Measurements from ENCODE around the gene CHDH. TPM values are rescaled to one million over a fixed set of nuclear protein-coding genes. Genes with fewer than 3 reads are reported as not detected.

Gene CHDH
- total RNA-seq, 2 experiments from 2014 or later: 0.31 to 0.60 TPM

- Histone ChIP-seq H3K4me3 (ENCODE audit: low read length) (no peak overlapping the region), H3K27me3 (ENCODE audit: control insufficient read depth in 1 of 2, insufficient read depth in 2 of 2, low read length in 2 of 2) (no peaks in the 10 kb centered on the region), H3K36me3 (ENCODE audit: insufficient read depth, low read length) (no peaks in the 10 kb centered on the region), H3K4me1 (ENCODE audit: insufficient read depth, low read length) (no peaks in the 10 kb centered on the region), H3K9me3 (ENCODE audit: control insufficient read depth in 1 of 2, insufficient read depth in 1 of 2, low read length in 2 of 2) (no peaks in the 10 kb centered on the region), H3K27ac (ENCODE audit: low read depth in 1 of 2, low read length in 2 of 2) (no peak overlapping the region)
- Mint-ChIP-seq H3K27ac (no peak overlapping the region), H3K27me3 (peaks cover 15% of the 10 kb centered on the region), H3K36me3 (ENCODE audit: low read depth) (no peaks in the 10 kb centered on the region), H3K4me3 (no peak overlapping the region), H3K4me1 (ENCODE audit: low read depth) (no peaks in the 10 kb centered on the region), H3K9me3 (no peaks in the 10 kb centered on the region)
- DNase-seq (no peak), ATAC-seq (ENCODE audit: poor library complexity) (no peak)
- intact Hi-C loops (cut with DNase I, micrococcal nuclease): no loop called here
- ChIA-PET CTCF (no interaction called here), POLR2A (no interaction called here)
- TF ChIP-seq CTCF (IDR thresholded peaks at IDR 0.05): no peak
Measured at GRCh38 chr3:53763353-53763752, 82.9 kb downstream of the CHDH start.

Other genes starting within 250 kb of the CHDH start
- gene IL17RB, start 149 bp upstream of the CHDH start, total RNA-seq: under 1 TPM; 0.22 to 0.36 TPM
- gene ACTR8, start 35.7 kb upstream of the CHDH start, total RNA-seq: 10 to 100 TPM; 13.7 to 14.3 TPM
- gene SELENOK, start 45.4 kb upstream of the CHDH start, total RNA-seq: 100 to 1,000 TPM; 153 to 159 TPM

Measured in CD4-positive, alpha-beta T cell (primary cell).